Measurements from ENCODE around the gene LRRC2.
A peak's percentile ranks its signal among the peaks of the same experiment; 100 is the strongest.
"Not testable (repeated sequence)": the region's sequence is repeated elsewhere in the genome, so short reads cannot be mapped to it uniquely, and the experiment has no call there.

Gene LRRC2

DNA sequence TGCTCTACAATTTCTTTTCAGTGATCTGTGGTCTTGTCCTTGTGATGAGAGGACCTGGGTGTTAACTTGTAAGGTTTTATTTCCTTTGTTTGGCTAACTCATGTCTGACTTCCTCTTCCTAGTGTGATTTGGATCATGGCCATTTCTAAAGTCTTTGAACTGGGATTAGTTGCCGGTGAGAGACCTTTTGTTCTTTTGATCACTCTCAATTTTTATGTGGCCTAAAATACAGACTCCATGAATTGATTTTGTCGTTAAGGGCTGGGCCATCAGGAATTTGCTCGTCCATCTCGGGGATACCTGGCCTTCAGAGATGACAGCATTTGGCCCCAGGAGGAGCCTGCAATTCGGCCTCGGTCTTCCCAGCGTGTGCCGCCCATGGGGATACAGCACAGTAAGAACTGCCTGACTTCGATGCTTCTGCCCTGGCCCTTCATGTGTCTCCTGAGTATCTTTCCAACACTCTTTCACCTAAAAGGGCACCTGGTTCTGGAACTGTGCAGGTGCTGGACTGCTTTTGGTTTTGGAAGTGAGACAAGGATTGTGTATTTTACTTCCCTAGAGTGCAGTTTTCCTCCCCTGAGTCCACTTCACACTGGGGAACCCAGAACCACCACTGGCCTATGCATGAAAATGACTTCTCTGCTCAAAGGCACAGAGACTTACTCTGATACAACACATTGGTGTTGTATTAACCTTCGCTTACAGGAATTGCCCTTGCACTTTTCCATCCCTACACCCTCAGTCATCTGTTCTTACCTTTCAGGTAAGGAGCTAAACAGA, 13.1 kb upstream of the LRRC2 start:
- Mint-ChIP-seq H3K4me1 (peaks cover 54% of the 10 kb centered on the region), H3K27me3 (ENCODE audit: low read depth, poor library complexity) (peaks cover 75% of the 10 kb centered on the region), H3K27ac (no peak overlapping the region), H3K36me3 (ENCODE audit: low read depth) (no peaks in the 10 kb centered on the region), H3K4me3 (peak overlapping the region; percentile 64), H3K9me3 (no peaks in the 10 kb centered on the region)
- DNase-seq, result no peak
- TF ChIP-seq CTCF (IDR thresholded peaks at IDR 0.05), result no peak

- Mint-ChIP-seq H3K4me3 (peak overlapping the region; percentile 73), H3K27me3 (ENCODE audit: low read depth, poor library complexity) (peaks cover 83% of the 10 kb centered on the region), H3K4me1 (peaks cover 61% of the 10 kb centered on the region)
- not testable (repeated sequence) for H3K9me3 Mint-ChIP-seq; H3K36me3 Mint-ChIP-seq (ENCODE audit: low read depth); H3K27ac Mint-ChIP-seq; DNase-seq
These were observed 11.6 kb upstream of the LRRC2 start for GRCh38 chr3:46577580-46578249.

DNA sequence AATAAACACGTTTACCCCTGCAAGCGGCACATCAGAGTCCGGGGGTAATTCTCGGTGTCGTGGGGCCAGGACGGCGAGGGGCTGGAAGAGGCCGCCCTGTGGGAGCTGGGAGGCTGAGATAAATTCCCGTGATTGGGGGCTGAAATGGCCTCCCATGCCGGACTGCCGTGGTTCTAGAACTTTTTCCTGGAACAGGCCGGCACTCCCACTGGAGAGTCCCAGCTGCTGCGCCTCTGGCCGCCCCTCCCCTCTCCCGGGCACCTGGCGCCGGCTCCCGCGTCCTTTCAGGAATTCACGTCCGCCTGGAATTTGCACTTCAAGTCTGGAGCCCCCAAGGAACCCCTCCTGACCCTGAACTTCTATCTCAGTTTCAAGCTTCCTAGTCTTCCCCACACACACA, 10.8 kb upstream of the LRRC2 start:
- DNase-seq, result peak; percentile 55
- H3K27me3 Mint-ChIP-seq (ENCODE audit: low read depth, poor library complexity), result peaks cover 85% of the 10 kb centered on the region
- H3K27ac Mint-ChIP-seq, result no peak overlapping the region
- no peaks in the 10 kb centered on the region for H3K9me3 Mint-ChIP-seq
- no peak for TF ChIP-seq CTCF (IDR thresholded peaks at IDR 0.05)
- peaks cover 61% of the 10 kb centered on the region for H3K4me1 Mint-ChIP-seq
- no peaks in the 10 kb centered on the region for H3K36me3 Mint-ChIP-seq (ENCODE audit: low read depth)
- H3K4me3 Mint-ChIP-seq, result peak overlapping the region; percentile 73

DNA sequence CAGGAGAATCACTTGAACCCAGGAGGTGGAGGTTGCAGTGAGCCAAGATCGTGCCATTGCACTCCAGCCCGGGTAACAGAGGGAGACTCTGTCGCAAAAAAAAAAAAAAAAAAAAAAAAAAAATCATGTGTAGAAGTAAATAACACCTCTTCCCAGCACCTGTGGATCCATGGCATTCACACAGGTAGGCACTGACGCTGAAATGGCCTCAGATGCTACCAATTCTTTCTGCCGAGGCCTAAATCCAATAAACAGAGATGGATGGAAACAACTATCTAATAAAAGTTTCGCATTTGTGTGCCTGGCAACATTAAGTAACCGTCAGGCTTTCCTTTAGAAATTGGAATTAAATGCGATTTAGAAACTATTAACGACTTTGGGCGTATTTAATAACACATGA, 10.3 kb upstream of the LRRC2 start:
- H3K9me3 Mint-ChIP-seq, result no peaks in the 10 kb centered on the region
- H3K4me3 Mint-ChIP-seq, result peak overlapping the region; percentile 73
- H3K36me3 Mint-ChIP-seq (ENCODE audit: low read depth), result no peaks in the 10 kb centered on the region
- TF ChIP-seq CTCF (IDR thresholded peaks at IDR 0.05), result no peak
- H3K4me1 Mint-ChIP-seq, result peaks cover 61% of the 10 kb centered on the region
- H3K27me3 Mint-ChIP-seq (ENCODE audit: low read depth, poor library complexity), result peaks cover 82% of the 10 kb centered on the region
- DNase-seq, result no peak
- no peak overlapping the region for H3K27ac Mint-ChIP-seq

DNA sequence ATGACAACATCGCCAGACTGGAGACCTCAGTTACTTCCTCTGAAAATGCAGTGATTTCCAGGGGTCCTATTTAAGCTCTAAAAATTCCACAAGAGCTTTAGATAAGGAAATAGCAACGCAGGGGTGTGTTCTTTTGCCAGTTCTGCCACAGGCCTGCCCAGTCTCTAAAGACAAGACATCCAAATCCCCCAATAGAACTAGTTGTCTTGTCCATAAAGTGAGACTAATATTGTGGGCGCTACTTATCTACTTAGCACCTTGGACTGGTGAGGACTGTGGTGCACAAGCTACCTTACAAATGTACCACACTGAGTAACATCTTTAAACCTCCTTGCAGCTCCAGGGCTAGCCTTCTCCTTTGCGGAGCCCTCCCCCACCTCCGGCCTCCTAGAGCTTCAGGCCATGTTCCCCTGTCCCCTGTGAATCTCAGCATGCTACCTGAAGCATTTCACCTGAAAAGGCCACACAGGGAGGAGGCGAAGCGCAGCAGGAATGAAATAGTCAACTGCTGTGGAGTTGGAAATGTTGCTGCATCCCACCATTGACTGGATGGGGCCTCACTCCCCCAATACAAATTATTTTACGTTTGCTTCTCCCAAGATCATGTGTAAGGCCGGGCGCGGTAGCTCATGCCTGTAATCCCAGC, 9.6 kb upstream of the LRRC2 start:
- no peak for DNase-seq
- no peaks in the 10 kb centered on the region for H3K36me3 Mint-ChIP-seq (ENCODE audit: low read depth)
- no peak for TF ChIP-seq CTCF (IDR thresholded peaks at IDR 0.05)
- H3K4me3 Mint-ChIP-seq, result peak overlapping the region; percentile 8
- H3K9me3 Mint-ChIP-seq, result no peaks in the 10 kb centered on the region
- H3K27me3 Mint-ChIP-seq (ENCODE audit: low read depth, poor library complexity), result peaks cover 75% of the 10 kb centered on the region
- peaks cover 61% of the 10 kb centered on the region for H3K4me1 Mint-ChIP-seq
- no peak overlapping the region for H3K27ac Mint-ChIP-seq

DNA sequence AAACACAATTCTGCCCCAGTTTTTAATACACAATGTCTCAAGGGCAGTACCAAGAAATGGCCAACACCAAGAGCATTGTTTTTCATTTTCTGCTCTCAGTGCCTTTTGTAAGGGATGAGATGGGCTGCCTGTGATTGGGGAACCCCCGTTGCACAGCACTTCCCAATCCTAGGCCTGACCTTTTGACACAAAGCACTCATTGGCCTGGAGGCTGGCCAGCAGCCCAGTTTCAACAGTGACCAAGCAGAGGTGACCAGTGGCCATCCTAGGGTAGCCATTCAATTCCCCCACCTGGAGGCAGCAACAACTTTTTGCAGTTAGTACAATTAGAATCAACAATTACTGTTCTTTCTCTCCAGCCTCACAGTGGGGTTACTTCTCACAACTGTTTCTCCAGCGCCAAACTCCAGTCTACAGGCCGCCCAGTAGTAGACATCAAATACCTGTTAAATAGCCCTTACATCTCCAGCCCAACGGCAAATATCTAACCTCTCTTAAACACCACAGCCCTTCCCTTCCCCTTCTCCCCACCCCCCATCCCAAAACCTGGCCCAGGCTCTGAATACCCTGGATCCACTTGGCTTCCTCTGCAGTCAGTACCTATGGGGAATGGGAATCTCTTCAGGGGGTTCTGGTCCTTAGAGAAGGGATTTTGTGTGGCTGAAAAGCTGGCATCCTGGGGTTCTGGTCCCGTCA, 8.9 kb upstream of the LRRC2 start:
- no peak overlapping the region for H3K4me3 Mint-ChIP-seq
- DNase-seq, result no peak
- no peak overlapping the region for H3K27ac Mint-ChIP-seq
- no peak for TF ChIP-seq CTCF (IDR thresholded peaks at IDR 0.05)
- H3K9me3 Mint-ChIP-seq, result peaks cover 6% of the 10 kb centered on the region
- H3K36me3 Mint-ChIP-seq (ENCODE audit: low read depth), result peaks cover 4% of the 10 kb centered on the region
- H3K4me1 Mint-ChIP-seq, result peaks cover 59% of the 10 kb centered on the region
- peaks cover 68% of the 10 kb centered on the region for H3K27me3 Mint-ChIP-seq (ENCODE audit: low read depth, poor library complexity)

Data from nephron progenitor cell (in vitro differentiated cells).